ENCODE measurements around the gene INAFM1.
A peak's percentile ranks its signal among the peaks of the same experiment; 100 is the strongest.
"Not testable (repeated sequence)": the region's sequence is repeated elsewhere in the genome, so short reads cannot be mapped to it uniquely, and the experiment has no call there.

INAFM1 gene

DNA sequence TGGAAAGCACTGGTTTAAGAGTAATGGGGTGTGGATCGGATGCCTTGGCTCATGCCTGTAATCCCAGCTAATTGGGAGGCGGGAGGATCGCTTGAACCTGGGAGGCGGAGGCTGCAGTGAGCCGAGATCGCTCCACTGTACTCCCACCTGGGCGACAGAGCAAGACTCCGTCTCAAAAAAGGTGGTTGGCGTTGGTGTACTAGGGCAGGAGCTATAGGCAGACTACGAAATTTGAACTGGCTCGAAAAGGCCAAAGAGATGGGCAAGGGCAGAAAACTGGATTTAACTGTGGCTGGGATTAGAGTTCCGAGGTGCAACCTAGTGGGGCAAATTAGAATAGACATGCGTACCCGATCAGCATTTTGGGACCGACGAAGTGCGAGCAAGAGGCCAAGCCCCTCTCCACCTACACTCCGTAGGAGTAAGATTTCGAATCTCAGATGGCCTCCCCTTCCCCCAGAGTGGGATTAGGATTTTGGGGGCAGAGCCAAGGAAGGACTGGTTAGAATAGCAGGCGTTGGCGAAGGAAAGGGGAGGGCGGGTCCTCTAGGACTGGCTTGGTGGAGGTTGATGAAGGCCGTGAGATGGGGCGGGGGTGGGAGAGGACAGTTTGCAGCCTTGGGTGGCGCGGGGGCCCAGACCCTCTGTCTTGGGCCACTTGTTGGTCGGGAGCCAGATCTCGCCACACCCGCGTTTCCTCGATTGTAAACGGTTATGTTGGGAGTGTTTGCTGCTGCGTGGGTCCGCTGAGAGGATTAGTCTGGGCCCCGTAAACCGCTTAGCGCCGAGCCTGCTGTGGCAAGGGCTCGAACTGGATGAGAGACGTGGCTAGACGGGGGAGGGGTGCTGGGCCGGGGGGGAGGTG lies 2.0 kb upstream of the INAFM1 start:
- DNase-seq: no peak
- peaks cover 31% of the 10 kb centered on the region for H3K36me3 Mint-ChIP-seq (ENCODE audit: low read depth)
- no peaks in the 10 kb centered on the region for H3K9me3 Mint-ChIP-seq
- H3K27me3 Mint-ChIP-seq (ENCODE audit: low read depth, poor library complexity): peaks cover 22% of the 10 kb centered on the region
- peak overlapping the region; percentile 89 for H3K4me3 Mint-ChIP-seq
- peak overlapping the region; percentile 58 for H3K27ac Mint-ChIP-seq
- TF ChIP-seq, protein P1, sequence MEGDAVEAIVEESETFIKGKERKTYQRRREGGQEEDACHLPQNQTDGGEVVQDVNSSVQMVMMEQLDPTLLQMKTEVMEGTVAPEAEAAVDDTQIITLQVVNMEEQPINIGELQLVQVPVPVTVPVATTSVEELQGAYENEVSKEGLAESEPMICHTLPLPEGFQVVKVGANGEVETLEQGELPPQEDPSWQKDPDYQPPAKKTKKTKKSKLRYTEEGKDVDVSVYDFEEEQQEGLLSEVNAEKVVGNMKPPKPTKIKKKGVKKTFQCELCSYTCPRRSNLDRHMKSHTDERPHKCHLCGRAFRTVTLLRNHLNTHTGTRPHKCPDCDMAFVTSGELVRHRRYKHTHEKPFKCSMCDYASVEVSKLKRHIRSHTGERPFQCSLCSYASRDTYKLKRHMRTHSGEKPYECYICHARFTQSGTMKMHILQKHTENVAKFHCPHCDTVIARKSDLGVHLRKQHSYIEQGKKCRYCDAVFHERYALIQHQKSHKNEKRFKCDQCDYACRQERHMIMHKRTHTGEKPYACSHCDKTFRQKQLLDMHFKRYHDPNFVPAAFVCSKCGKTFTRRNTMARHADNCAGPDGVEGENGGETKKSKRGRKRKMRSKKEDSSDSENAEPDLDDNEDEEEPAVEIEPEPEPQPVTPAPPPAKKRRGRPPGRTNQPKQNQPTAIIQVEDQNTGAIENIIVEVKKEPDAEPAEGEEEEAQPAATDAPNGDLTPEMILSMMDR (IDR thresholded peaks at IDR 0.05): no peak
- H3K4me1 Mint-ChIP-seq: peaks cover 40% of the 10 kb centered on the region

DNA sequence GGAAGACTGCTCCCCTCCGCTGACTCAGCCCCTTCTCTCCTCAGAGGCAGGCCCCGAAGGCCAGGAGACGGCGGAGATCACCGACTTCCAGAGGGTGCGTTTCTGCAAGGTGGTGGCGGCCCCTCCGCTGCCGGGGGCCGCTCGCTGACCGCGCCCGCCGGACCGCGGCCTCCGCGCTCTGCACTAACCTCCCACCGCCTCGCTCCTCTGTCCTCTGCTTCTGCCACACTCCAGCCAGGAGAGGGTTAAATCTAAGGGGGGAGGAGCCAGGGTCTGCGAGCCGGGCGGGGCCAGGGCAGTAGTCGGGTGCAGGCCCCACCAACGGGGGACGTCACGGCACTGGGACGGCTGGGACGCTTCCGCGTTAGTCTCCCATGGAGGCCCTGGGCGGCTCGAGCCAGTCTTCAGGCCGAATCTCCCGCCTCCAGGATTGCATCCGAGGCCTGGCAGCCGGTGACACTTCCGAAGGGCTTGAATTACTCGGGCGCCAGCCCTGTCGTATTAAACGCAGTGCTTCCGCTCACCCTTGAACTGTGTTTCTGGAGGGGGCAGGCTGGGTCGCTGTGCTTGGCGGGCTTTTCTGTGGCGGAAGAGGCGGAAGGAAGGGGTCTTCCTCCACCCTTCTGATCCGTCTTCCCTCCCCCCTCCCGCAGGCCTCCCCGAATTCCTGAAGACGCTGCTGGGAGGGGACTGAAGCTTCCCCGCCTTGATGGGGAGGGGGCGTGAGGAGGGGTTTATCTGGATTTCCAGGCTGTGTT lies 1.2 kb upstream of the INAFM1 start:
- peak; percentile 89 for DNase-seq
- Mint-ChIP-seq H3K36me3 (ENCODE audit: low read depth) (peaks cover 30% of the 10 kb centered on the region), H3K9me3 (no peaks in the 10 kb centered on the region), H3K4me1 (peaks cover 48% of the 10 kb centered on the region), H3K27ac (peak overlapping the region; percentile 99), H3K27me3 (ENCODE audit: low read depth, poor library complexity) (peaks cover 22% of the 10 kb centered on the region), H3K4me3 (peak overlapping the region; percentile 89)
- TF ChIP-seq, protein P1 (IDR thresholded peaks at IDR 0.05): no peak

DNA sequence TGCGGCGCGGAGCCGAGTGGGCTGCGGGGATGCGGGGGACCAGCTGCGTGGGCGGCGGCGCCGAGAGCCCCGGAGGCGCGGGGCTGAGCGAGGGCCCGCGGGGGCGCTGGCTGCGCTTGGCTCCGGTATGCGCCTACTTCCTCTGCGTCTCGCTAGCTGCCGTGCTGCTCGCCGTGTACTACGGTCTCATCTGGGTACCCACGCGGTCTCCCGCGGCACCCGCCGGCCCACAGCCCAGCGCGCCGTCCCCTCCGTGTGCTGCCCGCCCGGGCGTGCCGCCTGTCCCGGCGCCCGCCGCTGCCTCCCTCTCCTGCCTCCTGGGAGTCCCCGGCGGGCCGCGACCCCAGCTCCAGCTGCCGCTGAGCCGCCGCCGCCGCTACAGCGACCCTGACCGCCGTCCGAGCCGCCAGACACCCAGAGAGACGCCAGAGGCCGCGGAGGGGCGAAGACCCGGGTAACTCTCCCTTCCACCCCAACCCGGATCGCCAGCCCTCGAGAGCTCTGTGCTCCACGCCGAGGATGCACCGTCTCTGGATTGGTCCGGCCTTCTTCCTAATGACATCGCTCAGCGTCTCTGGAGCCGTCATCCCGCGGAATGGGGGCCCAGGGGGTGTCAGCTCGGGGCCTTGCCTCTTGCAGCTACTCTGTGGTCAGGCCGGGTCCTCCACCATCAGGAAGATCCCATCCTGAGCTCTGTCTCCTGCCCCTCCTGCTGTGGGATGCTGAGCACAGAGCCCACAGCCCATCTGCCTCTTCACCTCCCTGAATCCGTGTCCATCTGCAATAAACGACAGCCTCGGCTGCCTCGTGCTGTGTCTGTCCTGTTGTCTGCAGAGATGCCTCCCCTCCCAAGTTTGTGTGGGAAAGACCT lies 441 bp downstream of the INAFM1 start:
- no peaks in the 10 kb centered on the region for H3K9me3 Mint-ChIP-seq
- DNase-seq: peak; percentile 66

DNA sequence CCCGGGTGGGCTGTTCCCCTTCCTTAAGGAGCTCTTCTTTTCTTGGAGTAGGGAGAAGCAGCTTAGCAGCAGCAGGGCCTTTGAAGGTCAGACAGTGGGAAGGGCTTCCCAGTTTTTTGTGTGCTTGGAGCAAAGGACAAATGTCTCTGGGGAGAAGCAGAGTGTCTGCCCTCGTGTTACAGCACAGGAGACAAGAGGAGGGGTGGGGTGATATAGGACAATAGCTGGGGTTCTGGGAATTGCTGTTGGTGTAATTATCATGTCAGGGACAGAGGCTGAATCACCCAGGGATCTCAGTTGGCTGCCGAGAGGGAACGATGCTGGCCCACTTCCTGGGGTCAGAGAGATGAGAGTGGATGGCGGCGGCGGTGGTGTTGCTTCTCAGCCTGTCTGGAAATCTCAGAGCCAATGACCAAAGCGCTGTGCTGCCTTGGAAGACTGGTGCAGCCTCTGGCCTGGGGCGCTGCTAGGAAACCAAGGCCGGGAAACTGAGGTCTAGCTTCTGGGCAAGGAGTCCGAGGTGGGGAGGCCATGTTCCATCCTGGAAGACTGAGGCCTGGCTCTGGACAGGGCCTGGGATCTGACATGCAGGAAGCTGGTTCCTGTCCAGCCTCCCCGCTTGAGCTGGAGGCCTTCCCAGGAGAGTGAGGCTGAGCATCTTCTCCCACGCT lies 1.2 kb downstream of the INAFM1 start:
- H3K36me3 Mint-ChIP-seq (ENCODE audit: low read depth): peaks cover 15% of the 10 kb centered on the region
- H3K9me3 Mint-ChIP-seq: no peaks in the 10 kb centered on the region
- no peak for DNase-seq
- TF ChIP-seq, protein P1 (IDR thresholded peaks at IDR 0.05): no peak
- H3K4me1 Mint-ChIP-seq: peaks cover 45% of the 10 kb centered on the region
- H3K4me3 Mint-ChIP-seq: peak overlapping the region; percentile 84
- H3K27me3 Mint-ChIP-seq (ENCODE audit: low read depth, poor library complexity): peaks cover 16% of the 10 kb centered on the region
- H3K27ac Mint-ChIP-seq: no peak overlapping the region

More for the DNA sequence above, 441 bp downstream of the INAFM1 start:
- H3K4me1 Mint-ChIP-seq: peaks cover 49% of the 10 kb centered on the region
- H3K36me3 Mint-ChIP-seq (ENCODE audit: low read depth): peaks cover 23% of the 10 kb centered on the region
- H3K27me3 Mint-ChIP-seq (ENCODE audit: low read depth, poor library complexity): peaks cover 16% of the 10 kb centered on the region
- TF ChIP-seq, protein P1 (IDR thresholded peaks at IDR 0.05): no peak
- peak overlapping the region; percentile 84 for H3K4me3 Mint-ChIP-seq
- H3K27ac Mint-ChIP-seq: no peak overlapping the region

DNA sequence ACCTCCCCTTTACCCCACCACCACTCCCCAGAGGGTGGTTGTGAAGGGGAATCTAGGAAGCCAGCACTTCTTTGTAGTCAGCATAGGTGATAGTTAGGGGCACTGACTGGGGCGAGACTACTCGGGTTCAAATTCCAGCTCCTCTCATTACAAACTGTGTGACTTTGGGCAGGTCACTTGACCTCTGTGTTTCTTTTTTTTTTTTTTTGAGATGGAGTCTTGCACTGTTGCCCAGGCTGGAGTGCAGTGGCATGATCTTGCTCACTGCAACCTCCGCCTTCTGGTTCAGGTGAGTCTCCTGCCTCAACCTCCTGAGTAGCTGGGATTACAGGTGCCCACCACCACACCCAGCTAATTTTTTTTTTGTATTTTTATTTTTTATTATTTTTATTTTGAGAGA lies 1.8 kb downstream of the INAFM1 start:
- DNase-seq, H3K27ac Mint-ChIP-seq, H3K4me3 Mint-ChIP-seq, H3K9me3 Mint-ChIP-seq: not testable (repeated sequence)
- Mint-ChIP-seq H3K36me3 (ENCODE audit: low read depth) (peaks cover 12% of the 10 kb centered on the region), H3K4me1 (peaks cover 39% of the 10 kb centered on the region), H3K27me3 (ENCODE audit: low read depth, poor library complexity) (peaks cover 16% of the 10 kb centered on the region)
